Measurements from ENCODE around the gene HTR3B.

HTR3B gene

GRCh38 chr11:113888848-113889247 lies 15.7 kb upstream of the HTR3B start:
- H3K27ac ChIP-seq, result no peak overlapping the region
- no peak overlapping the region for H3K4me3 ChIP-seq (ENCODE audit: low read depth in 1 of 2, low read length in 1 of 2)
- no peaks in the 10 kb centered on the region for H3K36me3 ChIP-seq
- no peaks in the 10 kb centered on the region for H3K27me3 ChIP-seq
- TF ChIP-seq, protein P1, sequence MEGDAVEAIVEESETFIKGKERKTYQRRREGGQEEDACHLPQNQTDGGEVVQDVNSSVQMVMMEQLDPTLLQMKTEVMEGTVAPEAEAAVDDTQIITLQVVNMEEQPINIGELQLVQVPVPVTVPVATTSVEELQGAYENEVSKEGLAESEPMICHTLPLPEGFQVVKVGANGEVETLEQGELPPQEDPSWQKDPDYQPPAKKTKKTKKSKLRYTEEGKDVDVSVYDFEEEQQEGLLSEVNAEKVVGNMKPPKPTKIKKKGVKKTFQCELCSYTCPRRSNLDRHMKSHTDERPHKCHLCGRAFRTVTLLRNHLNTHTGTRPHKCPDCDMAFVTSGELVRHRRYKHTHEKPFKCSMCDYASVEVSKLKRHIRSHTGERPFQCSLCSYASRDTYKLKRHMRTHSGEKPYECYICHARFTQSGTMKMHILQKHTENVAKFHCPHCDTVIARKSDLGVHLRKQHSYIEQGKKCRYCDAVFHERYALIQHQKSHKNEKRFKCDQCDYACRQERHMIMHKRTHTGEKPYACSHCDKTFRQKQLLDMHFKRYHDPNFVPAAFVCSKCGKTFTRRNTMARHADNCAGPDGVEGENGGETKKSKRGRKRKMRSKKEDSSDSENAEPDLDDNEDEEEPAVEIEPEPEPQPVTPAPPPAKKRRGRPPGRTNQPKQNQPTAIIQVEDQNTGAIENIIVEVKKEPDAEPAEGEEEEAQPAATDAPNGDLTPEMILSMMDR (IDR thresholded peaks at IDR 0.05), result no peak
- H3K4me1 ChIP-seq (ENCODE audit: control insufficient read depth in 1 of 2, insufficient read depth in 1 of 2, low read depth in 1 of 2, low read length in 1 of 2), result no peaks in the 10 kb centered on the region
- no peaks in the 10 kb centered on the region for H3K9me3 ChIP-seq

DNA sequence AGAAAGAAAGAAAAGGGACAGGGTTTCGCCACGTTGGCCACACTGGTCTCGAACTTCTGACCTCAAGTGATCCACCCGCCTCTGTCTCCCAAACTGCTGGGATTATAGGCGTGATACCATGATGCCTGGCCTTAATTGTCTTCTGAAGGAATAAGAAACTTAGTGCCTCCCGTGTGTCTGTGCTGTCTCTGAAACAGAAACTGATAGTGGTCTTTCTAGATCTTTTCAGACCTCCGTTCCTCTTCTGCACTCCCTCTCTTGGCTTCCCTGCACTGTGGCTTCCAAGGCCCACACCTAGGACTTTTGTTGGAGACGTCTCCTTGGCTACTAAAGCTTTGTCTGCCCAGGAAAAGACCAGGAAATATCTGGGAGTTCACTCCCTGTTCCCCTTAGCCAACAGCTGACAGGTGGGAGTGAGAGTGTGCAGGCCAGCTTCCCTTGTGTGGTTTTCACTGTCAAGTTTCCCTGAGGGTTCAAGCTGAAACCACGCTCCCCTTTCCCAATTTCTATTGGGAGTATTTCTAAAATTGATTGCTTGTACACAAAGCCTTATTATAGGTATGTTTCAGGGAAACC lies 10.1 kb upstream of the HTR3B start:
- Histone ChIP-seq H3K4me3 (ENCODE audit: low read depth in 1 of 2, low read length in 1 of 2) (no peak overlapping the region), H3K4me1 (ENCODE audit: control insufficient read depth in 1 of 2, insufficient read depth in 1 of 2, low read depth in 1 of 2, low read length in 1 of 2) (no peaks in the 10 kb centered on the region), H3K9me3 (no peaks in the 10 kb centered on the region), H3K36me3 (no peaks in the 10 kb centered on the region), H3K27me3 (no peaks in the 10 kb centered on the region), H3K27ac (no peak overlapping the region)
- TF ChIP-seq, protein P1 (IDR thresholded peaks at IDR 0.05), result no peak

- no peaks in the 10 kb centered on the region for H3K4me1 ChIP-seq (ENCODE audit: control insufficient read depth in 1 of 2, insufficient read depth in 1 of 2, low read depth in 1 of 2, low read length in 1 of 2)
- TF ChIP-seq, protein P1 (IDR thresholded peaks at IDR 0.05), result no peak
- no peaks in the 10 kb centered on the region for H3K36me3 ChIP-seq
- no peak overlapping the region for H3K4me3 ChIP-seq (ENCODE audit: low read depth in 1 of 2, low read length in 1 of 2)
- no peaks in the 10 kb centered on the region for H3K9me3 ChIP-seq
- H3K27me3 ChIP-seq, result no peaks in the 10 kb centered on the region
- H3K27ac ChIP-seq, result no peak overlapping the region
Observed at GRCh38 chr11:113895367-113896155, 9.0 kb upstream of the HTR3B start.

- TF ChIP-seq, protein P1 (IDR thresholded peaks at IDR 0.05), result peak; percentile 59
- H3K4me1 ChIP-seq (ENCODE audit: control insufficient read depth in 1 of 2, insufficient read depth in 1 of 2, low read depth in 1 of 2, low read length in 1 of 2), result no peaks in the 10 kb centered on the region
- no peak overlapping the region for H3K4me3 ChIP-seq (ENCODE audit: low read depth in 1 of 2, low read length in 1 of 2)
Observed at GRCh38 chr11:113896156-113896879, 8.3 kb upstream of the HTR3B start.

DNA sequence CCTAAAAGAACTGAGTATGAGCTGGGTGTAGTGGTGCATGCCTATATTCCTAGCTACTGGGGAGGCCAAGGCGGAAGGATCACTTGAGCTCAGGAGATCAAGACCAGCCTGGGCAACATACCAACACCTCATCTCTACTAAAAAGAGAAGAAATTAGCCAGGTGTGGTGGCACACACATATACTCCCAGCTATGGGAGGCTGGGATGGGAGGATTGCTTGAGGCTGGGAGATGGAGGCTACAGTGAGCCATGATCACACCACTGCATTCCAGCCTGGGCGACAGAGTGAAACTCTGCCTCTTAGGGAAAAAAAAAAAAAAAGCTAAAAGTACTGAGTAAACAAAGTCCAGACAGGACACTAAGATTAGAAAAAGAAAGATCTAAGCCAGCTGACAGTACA lies 3.5 kb upstream of the HTR3B start:
- Histone ChIP-seq H3K36me3 (no peaks in the 10 kb centered on the region), H3K4me3 (ENCODE audit: low read depth in 1 of 2, low read length in 1 of 2) (no peak overlapping the region), H3K9me3 (no peaks in the 10 kb centered on the region), H3K27me3 (peaks cover 1% of the 10 kb centered on the region), H3K4me1 (ENCODE audit: control insufficient read depth in 1 of 2, insufficient read depth in 1 of 2, low read depth in 1 of 2, low read length in 1 of 2) (no peaks in the 10 kb centered on the region), H3K27ac (no peak overlapping the region)
- TF ChIP-seq, protein P1 (IDR thresholded peaks at IDR 0.05), result no peak

More at GRCh38 chr11:113896156-113896879, 8.3 kb upstream of the HTR3B start:
- no peaks in the 10 kb centered on the region for H3K36me3 ChIP-seq
- H3K27me3 ChIP-seq, result no peaks in the 10 kb centered on the region
- H3K9me3 ChIP-seq, result no peaks in the 10 kb centered on the region
- no peak overlapping the region for H3K27ac ChIP-seq
